Naive B cell (primary cell): ENCODE measurements around the gene C1R. TPM values are rescaled to one million over a fixed set of nuclear protein-coding genes. Genes with fewer than 3 reads are reported as not detected.
A peak's percentile ranks its signal among the peaks of the same experiment; 100 is the strongest.
"Not testable (repeated sequence)": the region's sequence is repeated elsewhere in the genome, so short reads cannot be mapped to it uniquely, and the experiment has no call there.

Experiments used
- ATAC-seq, 2 donors: fragments of 150-1000 bp; cut with Tn5 transposase; 2 replicates each; pipeline ENCODE4 v1.10.0; 2021; ENCODE audit warnings: low read depth in 2 of 2, mild to moderate bottlenecking in 2 of 2, moderate library complexity in 2 of 2
- DNase-seq: peaks from one replicate; pipeline ENCODE4 v3.0.0; 2022
- H3K27ac Mint-ChIP-seq, 6 donors: one replicate each; pipeline ENCODE4 v1.8.0; 2020 to 2022; ENCODE audit warnings: mild to moderate bottlenecking in 6 of 6, mixed read lengths in 6 of 6, moderate library complexity in 5 of 6, inconsistent platforms in 2 of 6
- H3K27me3 Mint-ChIP-seq, 3 donors: one replicate each; pipeline ENCODE4 v1.8.0; 2021 to 2022; ENCODE audit warnings: mixed read lengths in 3 of 3, mild to moderate bottlenecking in 1 of 3
- H3K36me3 Mint-ChIP-seq, 2 donors: one replicate each; pipeline ENCODE4 v1.8.0; 2020 to 2022; ENCODE audit warnings: mixed read lengths in 2 of 2, inconsistent platforms in 1 of 2, mild to moderate bottlenecking in 1 of 2
- H3K4me1 Mint-ChIP-seq, 3 donors: one replicate each; pipeline ENCODE4 v1.8.0; 2020 to 2022; ENCODE audit warnings: mixed read lengths in 3 of 3, inconsistent platforms in 1 of 3, mild to moderate bottlenecking in 1 of 3, moderate library complexity in 1 of 3
- H3K4me3 Mint-ChIP-seq, 8 donors: one replicate each; pipeline ENCODE4 v1.8.0; 2020 to 2022; ENCODE audit warnings: mild to moderate bottlenecking in 8 of 8, mixed read lengths in 8 of 8, moderate library complexity in 8 of 8, inconsistent platforms in 2 of 8
- H3K9me3 Mint-ChIP-seq, 7 donors: one replicate each; pipeline ENCODE4 v1.8.0; 2020 to 2022; ENCODE audit warnings: mixed read lengths in 7 of 7, mild to moderate bottlenecking in 5 of 7, inconsistent platforms in 2 of 7, moderate library complexity in 1 of 7
- polyA plus RNA-seq, 6 donors: library from polyadenylated mRNA; unstranded; fragments of 300-500 nt; fragmentation: Illumina TruSeq; gene quantifications; one replicate each; pipeline ENCODE4 v1.2.3, GENCODE V29; 2021; ENCODE audit warnings: low read depth in 6 of 6

C1R gene
- polyA plus RNA-seq, 6 donors from 2014 or later = 0.95 to 3.1 (median 1.9) TPM; not detected in 1

GRCh38 chr12:7049445-7049951, 42.7 kb downstream of the C1R start:
- H3K9me3 Mint-ChIP-seq, H3K36me3 Mint-ChIP-seq, DNase-seq, H3K4me1 Mint-ChIP-seq, H3K4me3 Mint-ChIP-seq, ATAC-seq: not testable (repeated sequence)
- Mint-ChIP-seq H3K27ac (peak overlapping the region in 1 of 6 donors; percentile 19), H3K27me3 (peaks cover 8 to 29% (median 22%) of the 10 kb centered on the region in 3 donors)

DNA sequence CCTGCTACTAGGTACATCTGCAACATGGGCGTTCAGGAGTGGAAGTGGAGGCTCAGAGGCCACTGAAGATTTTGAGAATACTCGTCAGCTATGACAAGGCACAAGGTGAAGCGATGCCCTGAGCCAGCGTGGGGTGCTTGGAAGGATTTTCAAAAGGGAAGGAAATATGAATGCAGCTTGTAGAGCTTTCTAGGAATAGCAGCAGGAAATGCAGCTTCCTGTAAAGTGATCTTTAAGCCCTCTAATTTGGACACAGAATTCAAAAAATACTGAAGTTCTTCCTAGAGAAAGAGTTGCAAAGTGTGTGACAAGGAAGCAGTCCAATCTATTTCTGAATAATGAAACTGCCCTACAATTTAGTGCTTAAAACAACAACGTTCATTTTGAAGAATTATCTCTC, 44.9 kb downstream of the C1R start:
- ATAC-seq = no peak
- H3K36me3 Mint-ChIP-seq = no peaks in the 10 kb centered on the region
- peak overlapping the region in 1 of 6 donors; percentile 62 for H3K27ac Mint-ChIP-seq
- H3K4me3 Mint-ChIP-seq = no peak overlapping the region
- no peak for DNase-seq
- H3K27me3 Mint-ChIP-seq = peaks cover 3 to 10% (median 4%) of the 10 kb centered on the region in 3 donors
- H3K4me1 Mint-ChIP-seq = peaks cover 3 to 8% (median 6%) of the 10 kb centered on the region in 3 donors
- no peaks in the 10 kb centered on the region for H3K9me3 Mint-ChIP-seq

GRCh38 chr12:7046383-7047105, 45.7 kb downstream of the C1R start:
- DNase-seq (no peak), ATAC-seq (no peak)
- Mint-ChIP-seq H3K27ac (no peak overlapping the region), H3K4me1 (peaks cover 3 to 8% (median 6%) of the 10 kb centered on the region in 3 donors), H3K27me3 (peaks cover 0 to 5% (median 0%) of the 10 kb centered on the region in 3 donors), H3K36me3 (no peaks in the 10 kb centered on the region), H3K9me3 (no peaks in the 10 kb centered on the region), H3K4me3 (no peak overlapping the region)

GRCh38 chr12:7045913-7046312, 46.3 kb downstream of the C1R start:
- Mint-ChIP-seq H3K27me3 (peaks cover 0 to 5% (median 0%) of the 10 kb centered on the region in 3 donors), H3K4me3 (no peak overlapping the region), H3K36me3 (no peaks in the 10 kb centered on the region), H3K27ac (no peak overlapping the region), H3K4me1 (peaks cover 3 to 8% (median 6%) of the 10 kb centered on the region in 3 donors), H3K9me3 (no peaks in the 10 kb centered on the region)
- DNase-seq (no peak), ATAC-seq (no peak)

GRCh38 chr12:7042842-7043241, 49.4 kb downstream of the C1R start:
- H3K4me3 Mint-ChIP-seq = no peak overlapping the region
- no peak for ATAC-seq
- peak; percentile 11 for DNase-seq
- H3K4me1 Mint-ChIP-seq = peaks cover 2 to 8% (median 5%) of the 10 kb centered on the region in 3 donors
- H3K27me3 Mint-ChIP-seq = no peaks in the 10 kb centered on the region
- H3K36me3 Mint-ChIP-seq = no peaks in the 10 kb centered on the region
- no peaks in the 10 kb centered on the region for H3K9me3 Mint-ChIP-seq
- peak overlapping the region in 2 of 6 donors; percentile 1 to 75 for H3K27ac Mint-ChIP-seq

DNA sequence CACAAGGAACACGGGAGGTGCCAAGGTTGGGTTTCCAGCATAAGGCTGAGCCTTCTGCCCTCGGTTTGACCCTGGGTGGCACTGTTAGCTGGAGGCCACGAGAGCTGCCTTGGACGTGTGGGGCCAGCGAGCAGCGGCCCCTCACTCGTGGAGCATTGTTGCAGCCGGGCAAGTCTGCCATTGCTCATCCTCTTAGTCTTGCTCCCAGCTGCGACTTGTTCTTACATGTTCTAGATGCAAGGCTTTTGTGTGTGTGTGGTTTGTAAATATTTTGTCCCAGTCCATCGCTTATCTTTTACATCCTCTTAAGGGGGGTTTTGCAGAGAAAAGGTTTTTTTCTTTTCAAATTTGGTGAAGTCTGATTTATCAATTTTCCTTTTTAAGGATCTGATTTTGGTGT, 52.8 kb downstream of the C1R start:
- DNase-seq (no peak), ATAC-seq (no peak)
- H3K9me3 Mint-ChIP-seq = no peaks in the 10 kb centered on the region
- peaks cover 0 to 2% (median 0%) of the 10 kb centered on the region in 3 donors for H3K4me1 Mint-ChIP-seq
- peaks cover 0 to 4% (median 0%) of the 10 kb centered on the region in 3 donors for H3K27me3 Mint-ChIP-seq
- no peaks in the 10 kb centered on the region for H3K36me3 Mint-ChIP-seq
- H3K27ac Mint-ChIP-seq = peak overlapping the region in 1 of 6 donors; percentile 48
- no peak overlapping the region for H3K4me3 Mint-ChIP-seq

- H3K27ac Mint-ChIP-seq = no peak overlapping the region
- H3K9me3 Mint-ChIP-seq = no peaks in the 10 kb centered on the region
- H3K36me3 Mint-ChIP-seq = no peaks in the 10 kb centered on the region
- DNase-seq (no peak), ATAC-seq (no peak)
- H3K27me3 Mint-ChIP-seq = peaks cover 0 to 4% (median 0%) of the 10 kb centered on the region in 3 donors
- H3K4me1 Mint-ChIP-seq = peaks cover 0 to 2% (median 0%) of the 10 kb centered on the region in 3 donors
- no peak overlapping the region for H3K4me3 Mint-ChIP-seq
Observed at GRCh38 chr12:7038591-7038990, 53.7 kb downstream of the C1R start.

DNA sequence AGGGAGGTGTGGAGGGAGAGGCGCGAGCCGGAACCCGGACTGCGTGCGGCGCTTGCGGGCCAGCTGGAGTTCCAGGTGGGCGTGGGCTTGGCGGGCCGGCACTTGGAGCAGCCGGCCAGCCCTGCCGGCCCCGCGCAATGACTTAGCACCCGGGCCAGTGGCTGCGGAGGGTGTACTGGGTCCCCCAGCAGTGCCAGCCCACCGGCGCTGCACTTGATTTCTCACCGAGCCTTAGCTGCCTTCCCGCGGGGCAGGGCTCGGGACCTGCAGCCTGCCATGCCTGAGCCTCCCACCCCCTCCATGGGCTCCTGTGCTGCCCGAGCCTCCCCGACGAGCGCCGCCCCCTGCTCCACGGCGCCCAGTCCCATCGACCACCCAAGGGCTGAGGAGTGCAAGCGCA, 54.8 kb downstream of the C1R start:
- not testable (repeated sequence) for H3K4me1 Mint-ChIP-seq, H3K27ac Mint-ChIP-seq, H3K4me3 Mint-ChIP-seq, H3K27me3 Mint-ChIP-seq, DNase-seq, ATAC-seq, H3K36me3 Mint-ChIP-seq, H3K9me3 Mint-ChIP-seq

- DNase-seq (no peak), ATAC-seq (no peak)
- H3K4me3 Mint-ChIP-seq = no peak overlapping the region
- H3K36me3 Mint-ChIP-seq = no peaks in the 10 kb centered on the region
- no peaks in the 10 kb centered on the region for H3K9me3 Mint-ChIP-seq
- H3K27ac Mint-ChIP-seq = no peak overlapping the region
- peaks cover 0 to 2% (median 0%) of the 10 kb centered on the region in 3 donors for H3K4me1 Mint-ChIP-seq
- peaks cover 0 to 9% (median 0%) of the 10 kb centered on the region in 3 donors for H3K27me3 Mint-ChIP-seq
Observed at GRCh38 chr12:7035463-7035862, 56.8 kb downstream of the C1R start.

DNA sequence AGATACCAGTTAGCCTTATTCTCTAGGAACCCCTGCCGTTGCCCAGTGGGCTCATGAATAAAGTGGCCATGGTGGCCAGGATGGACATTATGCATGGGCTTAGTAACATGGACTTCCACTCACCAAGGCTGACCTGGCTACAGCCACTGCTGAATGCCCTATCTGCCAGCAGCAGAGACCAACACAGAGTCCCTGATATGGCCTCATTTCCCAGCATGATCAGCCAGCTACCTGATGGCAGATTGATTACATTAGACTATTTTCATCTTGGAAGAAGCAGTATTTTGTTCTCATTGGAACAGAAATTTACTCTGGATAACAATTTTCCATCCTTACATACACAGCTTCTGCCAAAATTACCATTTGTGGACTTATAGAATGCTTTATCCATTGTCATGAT, 57.8 kb downstream of the C1R start:
- H3K36me3 Mint-ChIP-seq = no peaks in the 10 kb centered on the region
- DNase-seq = no peak
- ATAC-seq = no peak
- H3K27me3 Mint-ChIP-seq = peaks cover 0 to 9% (median 0%) of the 10 kb centered on the region in 3 donors
- H3K4me1 Mint-ChIP-seq = peaks cover 0 to 2% (median 0%) of the 10 kb centered on the region in 3 donors
- no peak overlapping the region for H3K4me3 Mint-ChIP-seq
- H3K9me3 Mint-ChIP-seq = no peaks in the 10 kb centered on the region
- no peak overlapping the region for H3K27ac Mint-ChIP-seq

DNA sequence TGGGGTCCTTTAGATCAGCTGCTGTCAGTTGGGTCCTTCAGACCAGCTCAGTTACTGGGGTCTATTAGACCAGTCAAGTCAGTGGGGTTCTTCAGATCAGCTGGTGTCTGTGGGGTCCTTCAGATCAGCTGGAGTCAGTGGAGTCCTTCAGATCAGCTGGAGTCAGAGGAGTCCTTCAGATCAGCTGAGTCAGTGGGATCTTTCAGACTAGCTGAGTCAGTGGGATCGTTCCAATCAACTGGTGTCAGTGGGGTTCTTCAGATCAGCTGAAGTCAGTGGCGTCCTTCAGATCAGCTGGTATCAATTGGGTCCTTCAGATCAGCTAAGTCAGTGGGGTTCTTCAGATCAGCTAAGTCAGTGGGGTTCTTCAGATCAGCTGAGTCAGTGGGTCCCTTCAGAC, 59.3 kb downstream of the C1R start:
- no peak overlapping the region for H3K27ac Mint-ChIP-seq
- ATAC-seq (no peak), DNase-seq (no peak)
- H3K4me1 Mint-ChIP-seq = peaks cover 0 to 2% (median 0%) of the 10 kb centered on the region in 3 donors
- no peak overlapping the region for H3K4me3 Mint-ChIP-seq
- no peaks in the 10 kb centered on the region for H3K9me3 Mint-ChIP-seq
- H3K27me3 Mint-ChIP-seq = peaks cover 0 to 9% (median 0%) of the 10 kb centered on the region in 3 donors
- H3K36me3 Mint-ChIP-seq = no peaks in the 10 kb centered on the region

GRCh38 chr12:7031306-7031705, 60.9 kb downstream of the C1R start:
- no peak overlapping the region for H3K4me3 Mint-ChIP-seq
- no peaks in the 10 kb centered on the region for H3K36me3 Mint-ChIP-seq
- H3K27me3 Mint-ChIP-seq = peaks cover 0 to 9% (median 0%) of the 10 kb centered on the region in 3 donors
- no peak for DNase-seq
- ATAC-seq = no peak
- peaks cover 0 to 2% (median 0%) of the 10 kb centered on the region in 3 donors for H3K4me1 Mint-ChIP-seq
- H3K27ac Mint-ChIP-seq = no peak overlapping the region
- H3K9me3 Mint-ChIP-seq = no peaks in the 10 kb centered on the region
